ENCODE data around the gene SERP2. TPM values are rescaled to one million over a fixed set of nuclear protein-coding genes. Genes with fewer than 3 reads are reported as not detected.

SERP2 gene
- polyA plus RNA-seq, 1 experiment, result 5.4 TPM

GRCh38 chr13:44398606-44399005 is 25.0 kb downstream of the SERP2 start:
- DNase-seq (ENCODE audit: low read depth), result no peak
- peaks cover 1% of the 10 kb centered on the region for H3K27me3 ChIP-seq (ENCODE audit: control insufficient read depth, insufficient read depth, low read length)
- POLR2A ChIA-PET, result no interaction called here
- H3K36me3 ChIP-seq (ENCODE audit: control insufficient read depth, insufficient read depth, low read length), result no peaks in the 10 kb centered on the region
- TF ChIP-seq, protein P1, sequence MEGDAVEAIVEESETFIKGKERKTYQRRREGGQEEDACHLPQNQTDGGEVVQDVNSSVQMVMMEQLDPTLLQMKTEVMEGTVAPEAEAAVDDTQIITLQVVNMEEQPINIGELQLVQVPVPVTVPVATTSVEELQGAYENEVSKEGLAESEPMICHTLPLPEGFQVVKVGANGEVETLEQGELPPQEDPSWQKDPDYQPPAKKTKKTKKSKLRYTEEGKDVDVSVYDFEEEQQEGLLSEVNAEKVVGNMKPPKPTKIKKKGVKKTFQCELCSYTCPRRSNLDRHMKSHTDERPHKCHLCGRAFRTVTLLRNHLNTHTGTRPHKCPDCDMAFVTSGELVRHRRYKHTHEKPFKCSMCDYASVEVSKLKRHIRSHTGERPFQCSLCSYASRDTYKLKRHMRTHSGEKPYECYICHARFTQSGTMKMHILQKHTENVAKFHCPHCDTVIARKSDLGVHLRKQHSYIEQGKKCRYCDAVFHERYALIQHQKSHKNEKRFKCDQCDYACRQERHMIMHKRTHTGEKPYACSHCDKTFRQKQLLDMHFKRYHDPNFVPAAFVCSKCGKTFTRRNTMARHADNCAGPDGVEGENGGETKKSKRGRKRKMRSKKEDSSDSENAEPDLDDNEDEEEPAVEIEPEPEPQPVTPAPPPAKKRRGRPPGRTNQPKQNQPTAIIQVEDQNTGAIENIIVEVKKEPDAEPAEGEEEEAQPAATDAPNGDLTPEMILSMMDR (IDR thresholded peaks at IDR 0.05; ENCODE audit: insufficient read depth, low read depth, low read length), result no peak
- CTCF ChIA-PET, result no interaction called here
- no peak overlapping the region for H3K4me3 ChIP-seq (ENCODE audit: low read depth, low read length)

DNA sequence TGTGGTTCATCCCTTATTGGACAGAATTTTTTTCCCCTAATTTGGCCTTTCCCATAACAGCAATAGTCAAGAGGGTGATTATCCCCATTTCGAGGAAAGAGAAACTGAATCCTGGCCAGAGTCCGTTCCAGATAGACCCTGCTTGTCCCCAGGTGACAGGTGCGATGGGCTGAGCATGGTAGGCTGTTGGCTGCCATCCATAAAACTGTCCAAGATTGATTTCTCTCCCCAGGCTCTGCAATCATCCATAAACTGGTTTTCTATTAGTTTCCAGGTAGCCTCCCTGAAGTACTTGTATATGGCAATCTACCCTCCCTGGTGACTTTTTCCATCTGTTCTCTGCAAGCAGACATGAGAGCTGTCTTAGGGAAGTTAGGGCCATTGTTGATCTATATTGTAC is 25.4 kb downstream of the SERP2 start:
- Histone ChIP-seq H3K4me3 (ENCODE audit: low read depth, low read length) (no peak overlapping the region), H3K27me3 (ENCODE audit: control insufficient read depth, insufficient read depth, low read length) (peaks cover 2% of the 10 kb centered on the region), H3K36me3 (ENCODE audit: control insufficient read depth, insufficient read depth, low read length) (no peaks in the 10 kb centered on the region)
- POLR2A ChIA-PET, result no interaction called here
- CTCF ChIA-PET, result no interaction called here
- TF ChIP-seq, protein P1 (IDR thresholded peaks at IDR 0.05; ENCODE audit: insufficient read depth, low read depth, low read length), result no peak
- DNase-seq (ENCODE audit: low read depth), result no peak

GRCh38 chr13:44400736-44401135 is 27.1 kb downstream of the SERP2 start:
- TF ChIP-seq, protein P1 (IDR thresholded peaks at IDR 0.05; ENCODE audit: insufficient read depth, low read depth, low read length), result no peak
- Histone ChIP-seq H3K27me3 (ENCODE audit: control insufficient read depth, insufficient read depth, low read length) (peaks cover 6% of the 10 kb centered on the region), H3K36me3 (ENCODE audit: control insufficient read depth, insufficient read depth, low read length) (no peaks in the 10 kb centered on the region), H3K4me3 (ENCODE audit: low read depth, low read length) (no peak overlapping the region)
- CTCF ChIA-PET, result no interaction called here
- no peak for DNase-seq (ENCODE audit: low read depth)
- POLR2A ChIA-PET, result no interaction called here

DNA sequence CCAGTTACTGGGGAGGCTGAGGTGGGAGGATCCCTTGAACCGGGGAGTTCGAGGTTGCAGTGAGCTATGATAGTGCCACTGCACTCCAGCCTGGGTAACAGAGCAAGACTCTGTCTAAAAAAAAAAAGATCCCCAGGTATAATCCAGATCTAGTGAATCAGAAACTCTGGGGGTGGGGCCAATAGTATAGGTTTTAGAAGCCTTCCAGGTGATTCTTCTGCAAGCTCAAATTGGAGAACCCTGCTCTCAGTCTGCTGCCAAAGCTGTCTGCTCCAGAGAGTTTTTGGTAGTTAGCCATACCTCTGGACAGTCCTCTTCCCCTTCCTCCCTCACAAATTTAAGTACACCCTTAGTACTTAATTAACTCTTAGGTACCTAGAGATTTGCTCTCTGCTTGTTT is 28.0 kb downstream of the SERP2 start:
- Histone ChIP-seq H3K4me3 (ENCODE audit: low read depth, low read length) (no peak overlapping the region), H3K36me3 (ENCODE audit: control insufficient read depth, insufficient read depth, low read length) (no peaks in the 10 kb centered on the region), H3K27me3 (ENCODE audit: control insufficient read depth, insufficient read depth, low read length) (peaks cover 6% of the 10 kb centered on the region)
- CTCF ChIA-PET, result no interaction called here
- DNase-seq (ENCODE audit: low read depth), result no peak
- POLR2A ChIA-PET, result no interaction called here
- TF ChIP-seq, protein P1 (IDR thresholded peaks at IDR 0.05; ENCODE audit: insufficient read depth, low read depth, low read length), result no peak

DNA sequence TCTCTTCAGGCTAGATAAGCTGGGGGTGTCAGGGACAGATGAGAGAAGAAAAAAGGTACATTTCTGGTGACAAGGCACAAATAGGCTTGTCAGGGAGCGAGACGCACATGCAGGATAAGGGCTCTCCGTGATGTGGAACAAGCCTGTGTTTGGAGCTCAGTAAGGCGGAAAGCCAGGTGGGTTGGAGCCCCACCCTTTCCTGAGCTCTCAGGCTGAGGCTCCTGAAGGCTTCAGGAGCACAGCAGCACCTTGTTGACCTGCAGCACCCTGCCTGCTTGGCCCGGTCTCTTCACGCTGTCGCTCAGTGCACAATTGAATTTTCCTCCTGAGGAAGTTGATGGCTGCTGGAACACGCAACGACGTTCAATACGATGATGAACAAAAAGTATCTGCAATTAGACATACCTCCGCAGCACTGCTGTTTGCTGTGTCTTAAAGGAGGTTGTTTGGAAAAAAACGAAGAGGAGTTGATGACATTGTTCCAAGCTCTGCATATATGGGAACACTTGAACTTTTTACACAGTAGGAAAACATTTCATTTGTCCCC is 29.3 kb downstream of the SERP2 start:
- TF ChIP-seq, protein P1 (IDR thresholded peaks at IDR 0.05; ENCODE audit: insufficient read depth, low read depth, low read length), result no peak
- ChIA-PET CTCF (interaction anchor here (0.9 to 1.2 kb wide), 2 partner anchors 10 to 13 kb away, joined by 3 read pairs; no protein-coding TSS in a partner anchor), POLR2A (interaction anchor here (0.6 kb wide), 1 partner anchor 96 kb away, joined by 3 read pairs; no protein-coding TSS in a partner anchor)
- peaks cover 6% of the 10 kb centered on the region for H3K27me3 ChIP-seq (ENCODE audit: control insufficient read depth, insufficient read depth, low read length)
- no peak overlapping the region for H3K4me3 ChIP-seq (ENCODE audit: low read depth, low read length)
- DNase-seq (ENCODE audit: low read depth), result no peak
- H3K36me3 ChIP-seq (ENCODE audit: control insufficient read depth, insufficient read depth, low read length), result no peaks in the 10 kb centered on the region

Measured in BJ (cell line).